IMR-90 (cell line): ENCODE data around the gene THEM5. TPM values are rescaled to one million over a fixed set of nuclear protein-coding genes. Genes with fewer than 3 reads are reported as not detected.

Experiments used
- ATAC-seq: fragments of 200-7000 bp; cut with Tn5 transposase; 2 replicates; pipeline ENCODE4 v1.9.1; 2020; ENCODE audit warnings: low read depth, mild to moderate bottlenecking, moderate library complexity
- BruUV-seq: library from RNA; stranded (reverse); fragments of 400-500 nt; replicated peaks from 2 replicates; lab custom pipeline; 2021; lab: Mats Ljungman, UMichigan
- CTCF ChIA-PET: fragments of 300-600 bp; formaldehyde crosslinking; extraction: SDS; loops from one replicate; lab custom pipeline; 2021; ENCODE audit warnings: antibody characterized with exemption; lab: Yijun Ruan, JAX
- POLR2A ChIA-PET: fragments of 300-600 bp; sonication (Branson Sonifier 250); formaldehyde crosslinking; loops from one replicate; lab custom pipeline; 2022; ENCODE audit warnings: antibody characterized with exemption; ENCODE audit not compliant: unreplicated experiment; lab: Charles Lee
- DNase-seq: peaks from one replicate; pipeline ENCODE4 v3.0.0; 2013
- H2AFZ ChIP-seq: replicated peaks from 2 replicates; pipeline ENCODE3; 2013; ENCODE audit warnings: low read length, mild to moderate bottlenecking; ENCODE audit not compliant: poor library complexity
- H2AK5ac ChIP-seq: 2 replicates; pipeline ENCODE4 v1.6.1; 2013; ENCODE audit warnings: low read depth, low read length, inconsistent platforms
- H2AK9ac ChIP-seq: replicated peaks from 2 replicates; pipeline ENCODE3; 2013; ENCODE audit warnings: mild to moderate bottlenecking, low read depth, low read length, moderate library complexity; ENCODE audit not compliant: poor library complexity
- H2BK120ac ChIP-seq: 2 replicates; pipeline ENCODE4 v1.6.1; 2013; ENCODE audit warnings: low read depth, low read length, inconsistent platforms
- H2BK15ac ChIP-seq: 3 replicates; pipeline ENCODE4 v1.6.1; 2013; ENCODE audit warnings: low read depth, low read length, inconsistent platforms
- H2BK20ac ChIP-seq: 2 replicates; pipeline ENCODE4 v1.6.1; 2013; ENCODE audit warnings: low read depth, mild to moderate bottlenecking, inconsistent platforms, low read length, moderate library complexity
- H2BK5ac ChIP-seq: 2 replicates; pipeline ENCODE4 v1.6.1; 2013; ENCODE audit warnings: mild to moderate bottlenecking, low read depth, low read length, inconsistent platforms; ENCODE audit not compliant: poor library complexity, severe bottlenecking
- H3K14ac ChIP-seq: replicated peaks from 2 replicates; pipeline ENCODE4 v1.6.1; 2013; ENCODE audit warnings: low read depth, low read length, inconsistent platforms
- H3K18ac ChIP-seq: 2 replicates; pipeline ENCODE4 v1.6.1; 2013; ENCODE audit warnings: low read depth, low read length, control low read depth
- H3K23ac ChIP-seq: 2 replicates; pipeline ENCODE4 v1.6.1; 2013; ENCODE audit warnings: low read depth, low read length, inconsistent platforms
- H3K27ac ChIP-seq: 2 replicates; pipeline ENCODE4 v1.5.1; 2013; ENCODE audit warnings: mild to moderate bottlenecking, control low read depth, low read length; ENCODE audit not compliant: insufficient read depth
- H3K27me3 ChIP-seq: 2 replicates; pipeline ENCODE4 v1.6.1; 2013; ENCODE audit warnings: low read length; ENCODE audit not compliant: control insufficient read depth, insufficient read depth
- H3K36me3 ChIP-seq: 2 replicates; pipeline ENCODE4 v1.6.1; 2013; ENCODE audit warnings: low read length, mixed read lengths; ENCODE audit not compliant: control insufficient read depth, insufficient read depth
- H3K4ac ChIP-seq: 2 replicates; pipeline ENCODE4 v1.6.1; 2013; ENCODE audit warnings: low read depth, low read length, inconsistent platforms
- H3K4me1 ChIP-seq: 2 replicates; pipeline ENCODE4 v1.6.1; 2013; ENCODE audit warnings: low read length, mixed read lengths; ENCODE audit not compliant: control insufficient read depth, insufficient read depth
- H3K4me2 ChIP-seq: 2 replicates; pipeline ENCODE4 v1.6.1; 2013; ENCODE audit warnings: low read depth, mild to moderate bottlenecking, control low read depth, low read length, moderate library complexity
- H3K4me3 ChIP-seq: 2 replicates; pipeline ENCODE4 v1.5.1; 2013; ENCODE audit warnings: low read depth, mild to moderate bottlenecking, control low read depth, low read length, moderate library complexity; ENCODE audit not compliant: insufficient read depth
- H3K56ac ChIP-seq: 2 replicates; pipeline ENCODE4 v1.6.1; 2013; ENCODE audit warnings: low read length, inconsistent platforms; ENCODE audit not compliant: insufficient read depth; ENCODE audit errors: extremely low read depth
- H3K79me1 ChIP-seq, 2 experiments: 2 replicates each; pipeline ENCODE4 v1.6.1; 2013; ENCODE audit warnings: low read length in 2 of 2, inconsistent platforms in 1 of 2, low read depth in 1 of 2
- H3K9ac ChIP-seq: 2 replicates; pipeline ENCODE4 v1.6.1; 2013; ENCODE audit warnings: low read depth, low read length, control low read depth
- H3K9me1 ChIP-seq: 2 replicates; pipeline ENCODE4 v1.6.1; 2013; ENCODE audit warnings: low read length, inconsistent platforms; ENCODE audit not compliant: insufficient read depth
- H3K9me3 ChIP-seq: 2 replicates; pipeline ENCODE4 v1.6.1; 2013; ENCODE audit warnings: low read length; ENCODE audit not compliant: control insufficient read depth, insufficient read depth
- H4K20me1 ChIP-seq: 2 replicates; pipeline ENCODE4 v1.6.1; 2013; ENCODE audit warnings: low read length, inconsistent platforms; ENCODE audit not compliant: insufficient read depth
- H4K5ac ChIP-seq: 2 replicates; pipeline ENCODE4 v1.6.1; 2013; ENCODE audit warnings: mild to moderate bottlenecking, low read depth, low read length, control low read depth
- H4K8ac ChIP-seq, 2 experiments: 2 replicates each; pipeline ENCODE4 v1.6.1; 2013; ENCODE audit warnings: low read depth in 2 of 2, low read length in 2 of 2, control low read depth in 1 of 2, inconsistent platforms in 1 of 2
- H4K91ac ChIP-seq: 2 replicates; pipeline ENCODE4 v1.6.1; 2013; ENCODE audit warnings: low read depth, low read length, inconsistent platforms; ENCODE audit not compliant: insufficient read depth
- CEBPB ChIP-seq: IDR thresholded peaks from 2 replicates; pipeline ENCODE4 v1.6.1; 2012; ENCODE audit warnings: low read depth, low read length, improper control_type of control experiment
- CTCF ChIP-seq: conservative IDR thresholded peaks from 2 replicates; pipeline ENCODE4 v1.5.1; 2012; ENCODE audit warnings: mild to moderate bottlenecking, low read depth, low read length, improper control_type of control experiment
- MAFK ChIP-seq: IDR thresholded peaks from 2 replicates; pipeline ENCODE4 v1.6.1; 2012; ENCODE audit warnings: low read depth, low read length, improper control_type of control experiment
- MAZ ChIP-seq: IDR thresholded peaks from 2 replicates; pipeline ENCODE4 v1.6.1; 2012; ENCODE audit warnings: low read depth, mild to moderate bottlenecking, low read length, improper control_type of control experiment, moderate library complexity, borderline replicate concordance
- MXI1 ChIP-seq: IDR thresholded peaks from 2 replicates; pipeline ENCODE4 v1.6.1; 2012; ENCODE audit warnings: low read depth, mild to moderate bottlenecking, low read length, moderate library complexity, borderline replicate concordance
- RCOR1 ChIP-seq: IDR thresholded peaks from 2 replicates; pipeline ENCODE4 v1.6.1; 2012; ENCODE audit warnings: mild to moderate bottlenecking, low read length, improper control_type of control experiment; ENCODE audit not compliant: insufficient replicate concordance
- SMC3 ChIP-seq: fragments of 150-350 bp; IDR thresholded peaks from 2 replicates; pipeline ENCODE4 v1.6.1; 2016; ENCODE audit warnings: low read depth, mild to moderate bottlenecking, antibody characterized with exemption, low read length, moderate library complexity
- WGBS, 2 experiments: methylation state at CpG; one replicate each; pipeline versions ENCODE4 v1.1.5 to v1.1.7; 2013; ENCODE audit warnings: missing lambda C conversion rate in 2 of 2; ENCODE audit not compliant: insufficient read length in 1 of 2; ENCODE audit errors: extremely low coverage in 2 of 2; 5-methylcytosine and 5-hydroxymethylcytosine counted together
- dilution Hi-C: fragments of 300-500 bp; cut with HindIII; formaldehyde crosslinking; loops from one replicate; pipeline ENCODE4 v1.14.3; 2018; ENCODE audit warnings: low sequenced_read_pairs; ENCODE audit not compliant: unreplicated experiment
- in situ Hi-C: fragments of 300-500 bp; cut with MboI; formaldehyde crosslinking; loops from 3 replicates; pipeline ENCODE4 v1.14.3; 2019; ENCODE audit warnings: low sequenced_read_pairs, inconsistent platforms, mixed read lengths
- intact Hi-C: fragments of 100-400 bp; cut with micrococcal nuclease; formaldehyde crosslinking; loops from 2 replicates; pipeline ENCODE4 v1.10.0; 2022
- polyA plus RNA-seq, 3 experiments: library from polyadenylated mRNA; depleted of rRNA; stranded (reverse); fragments of >200 nt; gene quantifications; 2 replicates each; pipeline ENCODE4 v1.2.3, GENCODE V29; 2012; ENCODE audit warnings: low replicate concordance in 1 of 3
- total RNA-seq: library from RNA; depleted of rRNA; stranded (reverse); fragments of >200 nt; gene quantifications from 2 replicates; pipeline ENCODE4 v1.2.3, GENCODE V29; 2012

THEM5 gene
- total and polyA plus RNA-seq, 2 of the 4 experiments (the other 2 are of a cell fraction) = not detected

GRCh38 chr1:151801846-151802245 lies 51.7 kb downstream of the THEM5 start:
- no peak overlapping the region for H2BK120ac ChIP-seq
- ChIA-PET POLR2A (no interaction called here), CTCF (no interaction called here)
- H3K14ac ChIP-seq = no peak overlapping the region
- no peak for TF ChIP-seq CEBPB
- no peak for TF ChIP-seq MAFK
- no peak for TF ChIP-seq SMC3
- no peak for TF ChIP-seq MXI1
- no peak for TF ChIP-seq RCOR1
- no peak for TF ChIP-seq CTCF
- no peak for TF ChIP-seq MAZ
- H4K91ac ChIP-seq = no peak overlapping the region
- intact Hi-C loops (no loop called here), dilution Hi-C loops (no loop called here), in situ Hi-C loops (no loop called here)
- DNase-seq (no peak), ATAC-seq (no peak)
- BruUV-seq = no TSS peak
- H3K9me1 ChIP-seq = no peaks in the 10 kb centered on the region
- no peak overlapping the region for H4K8ac ChIP-seq
- H3K27ac ChIP-seq = no peak overlapping the region
- no peak overlapping the region for H3K9ac ChIP-seq
- no peak overlapping the region for H2BK20ac ChIP-seq
- no peak overlapping the region for H3K4me3 ChIP-seq
- no peak overlapping the region for H2BK15ac ChIP-seq
- WGBS, 2 experiments = 83% methylated on average over 1 of the region's 7 CpGs; no CpG with 5 or more reads in 1 of the 2 experiments
- H4K5ac ChIP-seq = no peak overlapping the region
- peaks cover 86% of the 10 kb centered on the region for H3K27me3 ChIP-seq
- no peaks in the 10 kb centered on the region for H3K36me3 ChIP-seq
- no peak overlapping the region for H3K4me2 ChIP-seq
- H3K56ac ChIP-seq = no peak overlapping the region
- H2AK9ac ChIP-seq = no peak overlapping the region
- H3K4me1 ChIP-seq = no peaks in the 10 kb centered on the region
- H2AK5ac ChIP-seq = no peak overlapping the region
- no peak overlapping the region for H3K18ac ChIP-seq
- H3K23ac ChIP-seq = no peak overlapping the region
- no peak overlapping the region for H2AFZ ChIP-seq
- H3K9me3 ChIP-seq = no peaks in the 10 kb centered on the region
- H3K4ac ChIP-seq = no peak overlapping the region
- no peaks in the 10 kb centered on the region for H3K79me1 ChIP-seq
- H4K20me1 ChIP-seq = no peaks in the 10 kb centered on the region
- H2BK5ac ChIP-seq = no peak overlapping the region
